IPS-15b (cell line): ENCODE results near the gene APOO.

Experiments
- H3K27me3 ChIP-seq: one replicate; pipeline ENCODE4 v1.6.1; 2013; ENCODE audit warnings: low read length; ENCODE audit not compliant: control insufficient read depth, insufficient read depth
- H3K36me3 ChIP-seq: one replicate; pipeline ENCODE4 v1.6.1; 2013; ENCODE audit warnings: low read length; ENCODE audit not compliant: control insufficient read depth, insufficient read depth
- H3K4me1 ChIP-seq: one replicate; pipeline ENCODE4 v1.6.1; 2013; ENCODE audit warnings: mild to moderate bottlenecking, low read length; ENCODE audit not compliant: control insufficient read depth, insufficient read depth
- H3K4me3 ChIP-seq: one replicate; pipeline ENCODE4 v1.5.1; 2013; ENCODE audit warnings: low read depth, low read length
- H3K9ac ChIP-seq: one replicate; pipeline ENCODE4 v1.6.1; 2013; ENCODE audit warnings: low read depth, mild to moderate bottlenecking, low read length
- H3K9me3 ChIP-seq: one replicate; pipeline ENCODE4 v1.6.1; 2013; ENCODE audit warnings: mild to moderate bottlenecking, low read length; ENCODE audit not compliant: control insufficient read depth, insufficient read depth

The APOO gene

DNA sequence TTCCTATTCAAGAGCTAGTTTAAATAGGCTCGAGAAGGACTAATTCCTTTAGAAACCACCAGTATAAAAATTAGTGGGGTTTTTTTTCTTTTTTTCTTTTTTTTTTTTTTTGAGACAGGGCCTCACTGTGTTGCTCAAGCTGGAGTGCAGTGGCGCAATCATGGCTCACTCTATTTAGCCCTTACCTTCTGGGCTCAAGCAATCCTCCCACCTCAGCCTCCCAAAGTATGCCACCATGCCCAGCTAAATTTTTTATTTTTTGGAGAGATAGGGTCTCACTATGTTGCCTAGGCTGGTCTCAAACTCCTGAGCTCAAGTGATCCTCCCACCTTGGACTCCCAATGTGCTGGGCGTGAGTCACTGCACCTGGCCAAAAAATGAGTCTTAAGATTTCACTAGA lies 52.8 kb downstream of the APOO start:
- Histone ChIP-seq H3K27me3 (no peaks in the 10 kb centered on the region), H3K36me3 (no peaks in the 10 kb centered on the region), H3K4me3 (no peak overlapping the region), H3K9ac (no peak overlapping the region), H3K4me1 (no peaks in the 10 kb centered on the region), H3K9me3 (no peaks in the 10 kb centered on the region)

DNA sequence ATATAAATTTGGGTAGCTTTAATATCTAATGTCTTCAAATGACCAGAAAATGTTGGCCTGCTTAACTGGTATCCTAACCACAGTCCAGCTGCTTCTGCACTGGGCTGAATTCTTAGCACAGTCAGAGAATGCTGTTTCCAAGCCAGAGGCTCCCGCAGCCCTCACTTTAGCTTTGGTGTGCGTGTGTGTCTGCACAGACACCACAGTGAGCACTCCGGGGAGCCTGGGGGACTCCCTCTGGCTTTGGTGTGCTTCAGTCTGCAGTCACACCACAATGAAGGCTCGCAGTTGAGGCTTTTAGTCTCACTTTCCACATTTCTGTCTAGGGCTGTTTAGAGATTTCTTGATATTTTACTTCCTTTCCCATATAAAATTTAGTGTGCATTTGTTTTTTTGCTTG lies 53.6 kb downstream of the APOO start:
- Histone ChIP-seq H3K9ac (no peak overlapping the region), H3K4me3 (no peak overlapping the region), H3K9me3 (no peaks in the 10 kb centered on the region), H3K36me3 (no peaks in the 10 kb centered on the region), H3K4me1 (no peaks in the 10 kb centered on the region), H3K27me3 (no peaks in the 10 kb centered on the region)

- Histone ChIP-seq H3K36me3 (no peaks in the 10 kb centered on the region), H3K4me1 (no peaks in the 10 kb centered on the region), H3K9me3 (no peaks in the 10 kb centered on the region), H3K9ac (no peak overlapping the region), H3K4me3 (no peak overlapping the region), H3K27me3 (no peaks in the 10 kb centered on the region)
Observed at GRCh38 chrX:23851544-23851943, 56.2 kb downstream of the APOO start.

DNA sequence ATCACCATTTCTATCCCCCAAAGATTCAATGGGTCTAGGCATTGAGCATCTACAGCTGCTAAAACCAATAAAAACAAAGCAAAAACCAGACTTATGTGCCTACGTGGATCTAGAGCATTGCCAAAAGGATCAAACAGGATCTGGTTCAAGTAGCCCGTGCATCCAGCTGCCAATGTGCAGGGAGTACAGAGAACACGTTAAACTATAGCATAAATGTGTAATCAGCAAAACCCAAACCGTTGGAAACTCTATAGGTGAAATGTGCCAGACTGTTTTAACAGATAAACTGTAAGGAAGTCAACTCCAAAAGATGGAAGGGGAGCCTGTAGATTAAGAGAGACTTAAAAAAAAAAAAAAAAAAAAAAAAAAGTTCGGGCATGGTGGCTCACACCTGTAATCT lies 58.5 kb downstream of the APOO start:
- H3K4me3 ChIP-seq: no peak overlapping the region
- peaks cover 15% of the 10 kb centered on the region for H3K4me1 ChIP-seq
- H3K9ac ChIP-seq: no peak overlapping the region
- no peaks in the 10 kb centered on the region for H3K36me3 ChIP-seq
- H3K9me3 ChIP-seq: no peaks in the 10 kb centered on the region
- no peaks in the 10 kb centered on the region for H3K27me3 ChIP-seq

- H3K36me3 ChIP-seq: no peaks in the 10 kb centered on the region
- no peak overlapping the region for H3K9ac ChIP-seq
- no peaks in the 10 kb centered on the region for H3K27me3 ChIP-seq
- no peak overlapping the region for H3K4me3 ChIP-seq
- peaks cover 21% of the 10 kb centered on the region for H3K4me1 ChIP-seq
- no peaks in the 10 kb centered on the region for H3K9me3 ChIP-seq
Observed at GRCh38 chrX:23845351-23845817, 62.4 kb downstream of the APOO start.

GRCh38 chrX:23844502-23845138 lies 63.1 kb downstream of the APOO start:
- Histone ChIP-seq H3K9ac (no peak overlapping the region), H3K4me3 (no peak overlapping the region), H3K27me3 (no peaks in the 10 kb centered on the region), H3K4me1 (peaks cover 22% of the 10 kb centered on the region), H3K9me3 (no peaks in the 10 kb centered on the region), H3K36me3 (no peaks in the 10 kb centered on the region)

DNA sequence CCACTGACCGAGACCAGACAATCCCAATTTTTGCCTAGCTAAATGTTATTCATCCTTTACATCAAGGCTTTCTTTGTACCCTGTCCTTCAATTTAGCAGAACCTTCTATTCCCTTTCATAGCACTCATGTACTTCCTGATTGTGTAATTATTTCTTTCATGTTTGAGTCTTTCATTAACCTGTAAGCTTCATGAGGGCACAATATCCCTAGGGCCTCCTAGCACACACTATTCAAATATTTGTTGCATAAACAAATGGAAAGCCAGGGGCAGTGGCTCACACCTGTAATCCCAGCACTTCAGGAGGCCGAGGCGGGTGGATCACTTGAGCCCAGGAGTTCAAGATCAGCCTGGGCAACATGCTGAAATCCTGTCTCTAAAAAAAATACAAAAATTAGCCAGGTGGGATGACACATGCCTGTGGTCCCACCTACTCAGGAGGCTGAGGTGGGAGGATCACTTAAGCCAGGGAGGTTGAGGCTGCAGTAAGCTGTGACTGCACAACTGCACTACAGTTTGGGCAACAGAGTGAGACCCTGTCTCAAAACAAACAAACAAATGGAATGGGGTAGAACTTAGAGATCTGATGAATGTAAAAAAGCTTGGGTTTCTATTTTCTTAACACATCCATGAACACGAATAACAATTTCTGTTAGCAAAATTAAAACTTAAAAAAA lies 65.8 kb downstream of the APOO start:
- Histone ChIP-seq H3K36me3 (no peaks in the 10 kb centered on the region), H3K4me1 (peaks cover 22% of the 10 kb centered on the region), H3K9ac (no peak overlapping the region), H3K4me3 (no peak overlapping the region), H3K27me3 (no peaks in the 10 kb centered on the region), H3K9me3 (no peaks in the 10 kb centered on the region)

GRCh38 chrX:23840674-23841073 lies 67.1 kb downstream of the APOO start:
- H3K4me1 ChIP-seq: peaks cover 21% of the 10 kb centered on the region
- no peaks in the 10 kb centered on the region for H3K9me3 ChIP-seq
- no peak overlapping the region for H3K9ac ChIP-seq
- H3K27me3 ChIP-seq: no peaks in the 10 kb centered on the region
- H3K36me3 ChIP-seq: no peaks in the 10 kb centered on the region
- no peak overlapping the region for H3K4me3 ChIP-seq

GRCh38 chrX:23838953-23839352 lies 68.8 kb downstream of the APOO start:
- Histone ChIP-seq H3K4me3 (no peak overlapping the region), H3K4me1 (peaks cover 6% of the 10 kb centered on the region), H3K9me3 (no peaks in the 10 kb centered on the region)

GRCh38 chrX:23832721-23833120 lies 75.0 kb downstream of the APOO start:
- Histone ChIP-seq H3K9me3 (no peaks in the 10 kb centered on the region), H3K36me3 (no peaks in the 10 kb centered on the region), H3K9ac (no peak overlapping the region), H3K4me1 (no peaks in the 10 kb centered on the region), H3K27me3 (no peaks in the 10 kb centered on the region), H3K4me3 (no peak overlapping the region)

More at GRCh38 chrX:23838953-23839352, 68.8 kb downstream of the APOO start:
- H3K36me3 ChIP-seq: no peaks in the 10 kb centered on the region
- no peaks in the 10 kb centered on the region for H3K27me3 ChIP-seq
- no peak overlapping the region for H3K9ac ChIP-seq

DNA sequence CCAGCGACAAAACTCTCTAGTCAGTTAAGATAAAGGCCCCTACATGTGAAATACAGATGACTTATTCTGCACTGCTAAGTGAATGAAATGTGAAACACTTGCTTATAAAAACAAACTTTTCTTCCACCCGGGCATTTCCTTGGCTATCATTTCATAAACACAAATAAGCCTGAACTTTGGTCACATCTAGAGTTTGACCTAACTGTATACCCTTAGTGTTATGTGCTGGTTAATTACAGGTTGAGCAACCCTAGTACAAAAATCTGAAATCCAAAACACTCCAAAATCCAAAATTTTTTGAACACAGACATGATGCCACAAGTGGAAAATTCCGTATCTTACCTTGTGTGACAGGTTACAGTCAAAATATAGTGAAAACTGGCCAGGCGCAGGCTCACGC lies 78.9 kb downstream of the APOO start:
- Histone ChIP-seq H3K4me1 (no peaks in the 10 kb centered on the region), H3K9me3 (no peaks in the 10 kb centered on the region), H3K4me3 (no peak overlapping the region), H3K36me3 (no peaks in the 10 kb centered on the region), H3K27me3 (no peaks in the 10 kb centered on the region), H3K9ac (no peak overlapping the region)

- H3K36me3 ChIP-seq: no peaks in the 10 kb centered on the region
- H3K4me3 ChIP-seq: no peak overlapping the region
- H3K27me3 ChIP-seq: no peaks in the 10 kb centered on the region
- no peaks in the 10 kb centered on the region for H3K4me1 ChIP-seq
- H3K9ac ChIP-seq: no peak overlapping the region
- no peaks in the 10 kb centered on the region for H3K9me3 ChIP-seq
Observed at GRCh38 chrX:23826653-23827052, 81.1 kb downstream of the APOO start.
